Measurements from ENCODE around the gene HHAT.

HHAT gene

DNA sequence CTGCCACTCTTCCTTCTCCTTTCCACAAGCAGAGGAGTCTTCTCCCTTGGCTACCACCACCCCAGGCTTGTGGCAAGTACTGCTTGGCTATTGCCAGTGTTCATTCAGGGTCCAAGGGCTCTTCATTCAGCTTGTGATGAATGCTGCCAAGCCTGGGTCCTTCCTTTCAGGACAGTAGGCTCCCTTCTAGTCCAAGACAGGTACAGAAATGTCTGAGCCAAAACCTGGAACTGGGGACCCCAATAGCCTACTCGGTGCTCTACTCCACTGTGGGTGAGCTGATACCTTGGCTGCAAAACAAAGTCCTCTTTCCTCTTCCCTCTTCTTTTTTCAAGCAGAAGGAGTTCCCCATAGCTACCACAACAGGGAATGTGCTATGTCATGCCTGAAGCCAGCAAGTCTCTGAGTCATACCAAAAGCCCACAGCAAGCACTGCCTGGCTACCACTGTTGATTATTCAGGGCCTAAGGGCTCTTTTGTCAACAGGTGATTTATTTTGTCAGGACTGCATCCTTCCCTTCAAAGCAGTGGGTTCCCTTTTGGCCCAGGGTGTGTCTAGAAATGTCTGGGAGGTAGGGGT is 268.9 kb downstream of the HHAT start:
- Histone ChIP-seq H3K4me1 (ENCODE audit: insufficient read depth, low read length, severe bottlenecking) (no peaks in the 10 kb centered on the region), H2AFZ (ENCODE audit: low read length) (no peak overlapping the region), H3K27ac (ENCODE audit: low read depth, low read length, poor library complexity, severe bottlenecking) (no peak overlapping the region), H3K79me2 (ENCODE audit: insufficient read depth, low read length) (no peaks in the 10 kb centered on the region), H3F3A (ENCODE audit: insufficient read depth, low read length) (no peaks in the 10 kb centered on the region), H3K4me2 (ENCODE audit: low read length) (no peak overlapping the region), H3K9ac (ENCODE audit: low read length) (no peak overlapping the region), H3K9me3 (ENCODE audit: low read length) (no peaks in the 10 kb centered on the region), H3K4me3 (ENCODE audit: low read depth, low read length, poor library complexity, severe bottlenecking) (no peak overlapping the region), H3K27me3 (ENCODE audit: insufficient read depth, low read length) (no peaks in the 10 kb centered on the region), H3K36me3 (ENCODE audit: insufficient read depth, low read length) (no peaks in the 10 kb centered on the region), H4K20me1 (ENCODE audit: insufficient read depth, low read length) (no peaks in the 10 kb centered on the region), H3K9me2 (ENCODE audit: low read depth, low read length) (no peaks in the 10 kb centered on the region)
- no peak for TF ChIP-seq EZH2 (IDR thresholded peaks at IDR 0.05; ENCODE audit: borderline replicate concordance, low read length)
- TF ChIP-seq, protein P1, sequence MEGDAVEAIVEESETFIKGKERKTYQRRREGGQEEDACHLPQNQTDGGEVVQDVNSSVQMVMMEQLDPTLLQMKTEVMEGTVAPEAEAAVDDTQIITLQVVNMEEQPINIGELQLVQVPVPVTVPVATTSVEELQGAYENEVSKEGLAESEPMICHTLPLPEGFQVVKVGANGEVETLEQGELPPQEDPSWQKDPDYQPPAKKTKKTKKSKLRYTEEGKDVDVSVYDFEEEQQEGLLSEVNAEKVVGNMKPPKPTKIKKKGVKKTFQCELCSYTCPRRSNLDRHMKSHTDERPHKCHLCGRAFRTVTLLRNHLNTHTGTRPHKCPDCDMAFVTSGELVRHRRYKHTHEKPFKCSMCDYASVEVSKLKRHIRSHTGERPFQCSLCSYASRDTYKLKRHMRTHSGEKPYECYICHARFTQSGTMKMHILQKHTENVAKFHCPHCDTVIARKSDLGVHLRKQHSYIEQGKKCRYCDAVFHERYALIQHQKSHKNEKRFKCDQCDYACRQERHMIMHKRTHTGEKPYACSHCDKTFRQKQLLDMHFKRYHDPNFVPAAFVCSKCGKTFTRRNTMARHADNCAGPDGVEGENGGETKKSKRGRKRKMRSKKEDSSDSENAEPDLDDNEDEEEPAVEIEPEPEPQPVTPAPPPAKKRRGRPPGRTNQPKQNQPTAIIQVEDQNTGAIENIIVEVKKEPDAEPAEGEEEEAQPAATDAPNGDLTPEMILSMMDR (IDR thresholded peaks at IDR 0.05; ENCODE audit: low read length) = no peak

DNA sequence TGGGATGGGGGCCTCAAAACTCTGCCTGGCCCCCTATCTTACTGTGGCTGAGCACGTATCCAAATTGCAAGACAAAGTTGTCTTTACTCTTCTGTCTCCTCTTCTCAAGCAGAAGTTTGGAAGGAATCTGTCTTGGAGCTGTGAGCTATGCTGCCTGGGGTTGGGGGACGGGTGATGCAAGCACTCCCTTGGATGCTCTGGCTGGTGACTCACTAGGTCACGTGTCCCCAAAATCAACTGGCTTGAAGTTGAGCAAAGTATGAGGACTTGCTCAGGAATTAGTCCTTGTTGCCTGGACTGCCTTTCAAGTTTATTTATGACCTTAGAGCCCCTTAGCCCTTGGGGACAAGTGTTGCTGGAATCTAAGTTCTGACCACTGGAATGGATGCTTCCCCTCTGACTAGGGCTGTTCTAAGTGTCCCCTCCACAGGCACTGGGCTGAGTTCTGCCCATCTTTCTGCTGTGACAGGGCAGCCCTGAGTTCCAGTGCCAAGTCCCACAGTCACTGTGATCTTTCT is 269.5 kb downstream of the HHAT start:
- H3K79me2 ChIP-seq (ENCODE audit: insufficient read depth, low read length) = no peaks in the 10 kb centered on the region
- no peak overlapping the region for H3K9ac ChIP-seq (ENCODE audit: low read length)
- TF ChIP-seq, protein P1 (IDR thresholded peaks at IDR 0.05; ENCODE audit: low read length) = no peak
- no peak for TF ChIP-seq EZH2 (IDR thresholded peaks at IDR 0.05; ENCODE audit: borderline replicate concordance, low read length)
- H3K4me1 ChIP-seq (ENCODE audit: insufficient read depth, low read length, severe bottlenecking) = no peaks in the 10 kb centered on the region
- no peaks in the 10 kb centered on the region for H3F3A ChIP-seq (ENCODE audit: insufficient read depth, low read length)
- H3K4me3 ChIP-seq (ENCODE audit: low read depth, low read length, poor library complexity, severe bottlenecking) = no peak overlapping the region
- H3K36me3 ChIP-seq (ENCODE audit: insufficient read depth, low read length) = no peaks in the 10 kb centered on the region
- no peaks in the 10 kb centered on the region for H4K20me1 ChIP-seq (ENCODE audit: insufficient read depth, low read length)
- H3K9me2 ChIP-seq (ENCODE audit: low read depth, low read length) = no peaks in the 10 kb centered on the region
- H2AFZ ChIP-seq (ENCODE audit: low read length) = no peak overlapping the region
- no peaks in the 10 kb centered on the region for H3K9me3 ChIP-seq (ENCODE audit: low read length)
- no peak overlapping the region for H3K27ac ChIP-seq (ENCODE audit: low read depth, low read length, poor library complexity, severe bottlenecking)
- no peak overlapping the region for H3K4me2 ChIP-seq (ENCODE audit: low read length)
- no peaks in the 10 kb centered on the region for H3K27me3 ChIP-seq (ENCODE audit: insufficient read depth, low read length)

DNA sequence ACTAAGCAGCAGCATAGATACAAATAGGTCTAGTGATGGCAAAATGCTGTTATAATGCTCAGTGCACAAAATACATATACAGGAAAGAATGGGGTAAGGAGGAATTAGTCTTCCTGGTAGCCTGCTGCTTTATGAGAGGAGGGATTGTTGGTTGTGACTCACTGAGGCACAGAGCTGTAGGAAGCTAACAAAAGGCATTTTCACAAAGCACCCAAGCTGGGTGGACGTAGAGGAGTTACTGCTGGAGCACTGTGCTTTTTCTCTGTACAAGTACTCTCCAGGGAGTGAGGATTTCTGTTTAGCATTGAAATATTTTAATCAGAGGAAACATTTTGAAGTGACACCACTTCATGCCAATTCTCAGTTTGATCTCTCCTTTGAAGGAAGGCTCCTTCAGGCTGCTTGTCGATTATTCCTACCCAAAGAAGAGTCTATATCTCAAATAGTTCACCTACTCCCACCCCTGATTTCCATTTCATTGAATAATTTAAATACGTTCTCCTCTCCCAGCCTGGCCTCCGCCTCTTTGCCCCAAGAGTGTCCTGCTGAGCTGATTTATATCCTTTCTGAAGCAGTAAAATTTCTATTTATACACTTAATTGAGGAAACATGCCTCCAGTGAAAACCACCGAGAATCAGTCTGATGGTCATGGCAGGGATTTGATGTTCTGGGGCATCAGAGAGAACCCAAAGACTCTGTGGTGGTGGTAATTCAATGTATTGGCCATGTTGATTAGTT is 271.9 kb downstream of the HHAT start:
- H3K9ac ChIP-seq (ENCODE audit: low read length) = no peak overlapping the region
- no peaks in the 10 kb centered on the region for H3K4me1 ChIP-seq (ENCODE audit: insufficient read depth, low read length, severe bottlenecking)
- no peaks in the 10 kb centered on the region for H3K9me3 ChIP-seq (ENCODE audit: low read length)
- no peaks in the 10 kb centered on the region for H3K9me2 ChIP-seq (ENCODE audit: low read depth, low read length)
- H3K27ac ChIP-seq (ENCODE audit: low read depth, low read length, poor library complexity, severe bottlenecking) = no peak overlapping the region
- H4K20me1 ChIP-seq (ENCODE audit: insufficient read depth, low read length) = no peaks in the 10 kb centered on the region
- H3K79me2 ChIP-seq (ENCODE audit: insufficient read depth, low read length) = no peaks in the 10 kb centered on the region
- H2AFZ ChIP-seq (ENCODE audit: low read length) = no peak overlapping the region
- H3K4me3 ChIP-seq (ENCODE audit: low read depth, low read length, poor library complexity, severe bottlenecking) = no peak overlapping the region
- H3K27me3 ChIP-seq (ENCODE audit: insufficient read depth, low read length) = no peaks in the 10 kb centered on the region
- TF ChIP-seq EZH2 (IDR thresholded peaks at IDR 0.05; ENCODE audit: borderline replicate concordance, low read length) = no peak
- TF ChIP-seq, protein P1 (IDR thresholded peaks at IDR 0.05; ENCODE audit: low read length) = no peak
- H3K36me3 ChIP-seq (ENCODE audit: insufficient read depth, low read length) = no peaks in the 10 kb centered on the region
- H3K4me2 ChIP-seq (ENCODE audit: low read length) = no peak overlapping the region
- H3F3A ChIP-seq (ENCODE audit: insufficient read depth, low read length) = no peaks in the 10 kb centered on the region

All from OCI-LY1 (cell line).